Mononuclear cell (primary cell): ENCODE data around the gene RPE65. TPM values are rescaled to one million over a fixed set of nuclear protein-coding genes. Genes with fewer than 3 reads are reported as not detected.

Experiments used
- H3K27me3 ChIP-seq: 2 replicates; pipeline ENCODE4 v1.6.0; 2011; ENCODE audit warnings: low read length, control low read depth; ENCODE audit not compliant: insufficient read depth
- H3K4me1 ChIP-seq: 2 replicates; pipeline ENCODE4 v1.5.1; 2011; ENCODE audit warnings: mild to moderate bottlenecking, low read length, control low read depth; ENCODE audit not compliant: insufficient read depth
- H3K4me3 ChIP-seq: 2 replicates; pipeline ENCODE4 v1.5.1; 2011; ENCODE audit warnings: mild to moderate bottlenecking, low read length, moderate library complexity
- H3K9me3 ChIP-seq: 2 replicates; pipeline ENCODE4 v1.5.1; 2011; ENCODE audit warnings: low read depth, mild to moderate bottlenecking, control low read depth, low read length
- total RNA-seq: library from RNA; depleted of rRNA; stranded (reverse); fragments of >200 nt; gene quantifications from one replicate; pipeline ENCODE4 v1.2.3, GENCODE V29; 2012

RPE65 gene
- total RNA-seq, 1 donor: 0.10 TPM

DNA sequence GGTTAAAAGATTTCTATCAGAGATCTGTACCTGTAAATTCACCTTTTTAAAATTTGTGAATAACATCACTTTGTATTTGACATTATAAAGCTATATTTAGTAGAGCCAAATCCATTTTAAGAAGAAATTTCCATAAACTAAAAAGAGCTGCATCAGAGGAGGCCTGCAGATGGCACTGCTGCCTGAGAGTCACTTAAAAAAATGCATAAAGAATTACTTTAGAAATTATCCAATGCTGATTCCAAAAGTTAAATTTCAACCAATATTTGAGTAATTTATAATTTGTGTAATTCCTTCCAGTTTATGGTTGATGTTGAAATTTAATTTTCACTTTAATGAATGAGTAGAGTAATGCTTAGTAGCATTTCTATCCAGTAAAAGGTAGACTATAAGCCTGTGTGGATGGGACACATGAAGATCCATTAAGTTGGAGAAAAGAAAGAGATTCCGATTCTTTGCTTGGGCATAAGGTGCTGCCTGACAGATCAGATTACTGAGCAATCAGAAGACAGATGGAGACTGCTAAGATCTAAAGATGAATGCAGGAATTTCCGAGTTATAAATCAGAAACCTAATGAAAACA is 20.7 kb upstream of the RPE65 start:
- H3K9me3 ChIP-seq: peaks cover 3% of the 10 kb centered on the region
- no peaks in the 10 kb centered on the region for H3K4me1 ChIP-seq
- H3K4me3 ChIP-seq: no peak overlapping the region
- no peaks in the 10 kb centered on the region for H3K27me3 ChIP-seq

DNA sequence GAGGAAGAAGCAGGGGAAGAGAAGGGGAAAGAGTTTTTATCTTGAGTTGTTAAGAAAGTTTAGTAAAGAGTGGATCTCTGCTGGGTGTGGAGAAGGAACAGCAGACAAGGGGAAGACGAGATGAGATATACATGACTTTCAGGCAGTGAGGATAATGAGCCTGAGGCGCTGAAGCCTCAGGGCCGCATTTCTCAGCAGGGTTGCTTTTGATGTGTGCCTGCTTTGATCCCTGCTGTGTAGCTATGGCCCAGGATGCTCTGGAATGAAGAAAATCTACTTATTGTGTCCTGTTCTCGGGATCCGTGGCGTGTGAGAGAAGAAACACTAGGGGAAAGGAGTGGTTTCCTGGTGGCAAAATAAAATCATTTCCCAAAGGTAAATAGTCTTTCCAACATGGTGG is 15.1 kb upstream of the RPE65 start:
- Histone ChIP-seq H3K4me1 (no peaks in the 10 kb centered on the region), H3K9me3 (no peaks in the 10 kb centered on the region), H3K4me3 (no peak overlapping the region), H3K27me3 (no peaks in the 10 kb centered on the region)

DNA sequence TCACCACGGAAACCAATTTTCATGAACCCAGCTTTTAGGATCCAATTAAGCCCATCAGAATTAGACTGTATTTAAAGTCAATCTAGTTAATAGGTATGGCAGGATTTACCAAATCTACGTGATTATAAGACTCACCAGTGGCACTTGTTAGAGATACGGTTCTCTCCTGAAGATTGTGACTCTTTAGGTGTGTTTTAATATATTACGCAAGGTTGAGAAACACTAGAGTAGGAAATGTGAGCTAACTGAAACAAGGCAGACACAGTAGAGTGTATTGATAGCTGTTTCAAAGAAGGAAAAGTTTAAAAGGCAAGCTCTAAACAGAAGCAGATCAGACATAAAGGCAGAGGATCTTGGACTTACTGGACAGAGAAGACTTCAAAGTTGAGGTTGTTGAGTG is 11.2 kb upstream of the RPE65 start:
- Histone ChIP-seq H3K4me3 (no peak overlapping the region), H3K9me3 (no peaks in the 10 kb centered on the region), H3K27me3 (no peaks in the 10 kb centered on the region), H3K4me1 (no peaks in the 10 kb centered on the region)

DNA sequence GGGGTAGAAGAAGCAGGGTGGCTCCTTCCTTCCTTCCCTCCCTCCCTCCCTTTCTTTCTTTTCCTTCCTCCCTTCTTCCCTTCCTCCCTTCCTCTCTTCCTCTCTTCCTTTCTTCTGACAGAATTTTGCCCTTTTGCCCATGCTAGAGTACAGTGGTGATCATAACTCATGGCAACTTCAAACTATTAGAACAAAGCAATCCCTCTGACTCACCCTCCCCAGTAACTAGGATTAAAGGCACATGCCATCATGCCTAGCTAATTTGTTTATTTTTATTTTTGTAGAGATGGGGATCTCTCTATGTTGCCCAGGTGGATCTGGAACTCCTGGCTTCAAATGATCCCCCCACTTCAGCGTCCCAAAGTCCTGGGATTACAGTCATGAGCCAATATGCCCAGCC is 10.0 kb upstream of the RPE65 start:
- Histone ChIP-seq H3K9me3 (no peaks in the 10 kb centered on the region), H3K4me3 (no peak overlapping the region), H3K4me1 (no peaks in the 10 kb centered on the region), H3K27me3 (no peaks in the 10 kb centered on the region)

DNA sequence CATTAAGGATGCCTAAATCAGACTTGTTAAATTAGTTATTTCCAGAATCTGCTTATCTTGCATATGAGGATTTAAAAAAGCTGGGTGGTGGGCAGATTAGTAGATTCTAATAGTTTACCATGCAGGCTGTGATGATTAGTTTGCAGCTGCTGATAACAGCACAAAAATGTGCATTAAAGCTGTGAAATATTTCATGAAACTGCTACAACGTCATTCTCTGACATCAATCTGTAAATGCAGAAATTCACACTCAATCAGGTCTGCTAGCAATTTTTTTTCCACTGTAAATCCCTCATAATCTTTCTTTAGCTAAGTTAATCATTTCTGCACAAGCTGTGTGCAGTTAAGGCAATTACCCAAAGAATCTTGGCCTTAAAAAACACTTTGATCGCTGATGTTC is 9.3 kb upstream of the RPE65 start:
- Histone ChIP-seq H3K4me1 (no peaks in the 10 kb centered on the region), H3K4me3 (no peak overlapping the region), H3K27me3 (no peaks in the 10 kb centered on the region)

DNA sequence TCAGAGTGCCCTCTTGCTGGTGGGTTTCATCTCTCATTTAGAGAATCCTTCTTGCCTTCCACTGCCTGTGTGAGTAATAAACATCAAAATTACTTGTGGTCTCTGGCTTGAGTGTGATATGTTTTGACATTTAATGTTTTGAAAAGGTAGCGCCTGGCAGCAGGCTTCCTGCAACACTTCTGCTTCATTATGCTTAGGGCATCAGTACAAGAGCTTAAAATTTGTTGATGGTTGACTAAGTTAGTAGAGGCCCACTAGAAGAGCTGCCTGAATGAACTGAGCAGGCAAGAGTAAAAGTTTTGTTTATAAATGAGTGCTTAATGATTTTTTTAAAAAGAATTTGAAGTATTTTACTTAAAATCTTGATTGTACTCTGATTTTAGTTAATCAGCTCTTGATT is 6.4 kb upstream of the RPE65 start:
- no peaks in the 10 kb centered on the region for H3K27me3 ChIP-seq
- no peaks in the 10 kb centered on the region for H3K4me1 ChIP-seq
- H3K4me3 ChIP-seq: no peak overlapping the region
- no peaks in the 10 kb centered on the region for H3K9me3 ChIP-seq

More for the DNA sequence above, 9.3 kb upstream of the RPE65 start:
- no peaks in the 10 kb centered on the region for H3K9me3 ChIP-seq

DNA sequence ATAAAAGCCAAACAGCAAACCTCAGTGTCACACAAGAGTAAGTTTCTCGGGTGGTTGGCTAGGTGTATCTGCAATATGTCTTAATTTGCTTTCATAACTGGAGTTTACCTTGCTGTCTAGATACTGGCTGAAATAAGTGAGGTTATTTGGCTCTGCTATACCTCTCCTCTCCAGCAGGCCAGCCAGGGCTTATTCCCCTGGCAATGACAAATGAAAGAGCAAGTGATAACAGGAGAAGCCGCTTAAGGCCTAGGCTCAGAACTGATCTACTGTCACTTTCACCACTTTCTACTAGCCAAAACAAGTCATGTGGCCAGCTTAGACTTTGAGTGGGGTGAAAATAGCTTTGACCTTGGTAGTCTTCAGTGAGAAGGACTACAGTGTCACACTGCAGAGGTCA is 4.8 kb upstream of the RPE65 start:
- H3K27me3 ChIP-seq: no peaks in the 10 kb centered on the region
- H3K4me3 ChIP-seq: no peak overlapping the region
- no peaks in the 10 kb centered on the region for H3K9me3 ChIP-seq
- H3K4me1 ChIP-seq: peaks cover 5% of the 10 kb centered on the region

DNA sequence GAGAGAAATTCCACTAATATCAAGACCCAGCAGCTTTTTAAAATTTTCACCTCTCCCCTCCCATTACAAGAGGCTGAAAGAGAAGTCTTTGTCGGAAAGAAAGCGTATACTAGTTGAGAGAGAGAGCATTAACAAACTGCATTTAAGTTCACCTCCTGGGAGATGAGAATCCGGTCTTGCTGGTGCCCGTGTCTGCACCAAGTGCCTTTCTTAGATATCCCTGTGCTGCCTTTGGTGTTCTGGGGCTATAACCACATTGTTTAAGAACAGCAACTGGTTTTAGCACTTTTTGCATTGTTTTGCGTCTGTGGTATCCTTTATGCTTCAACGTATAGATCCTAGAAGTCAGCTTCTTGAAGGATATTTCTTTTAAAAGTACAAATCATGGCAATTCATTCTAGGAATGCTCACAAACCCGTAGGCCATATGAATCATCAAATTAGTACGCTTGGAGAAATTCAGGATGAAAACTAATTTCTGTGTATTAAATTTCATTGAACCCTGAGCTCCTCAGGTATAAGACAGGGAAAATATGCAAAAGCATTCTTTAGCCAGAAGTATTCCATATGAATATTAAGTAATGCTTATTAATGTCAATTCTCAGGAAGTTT is 3.4 kb upstream of the RPE65 start:
- Histone ChIP-seq H3K27me3 (no peaks in the 10 kb centered on the region), H3K4me3 (no peak overlapping the region), H3K9me3 (no peaks in the 10 kb centered on the region), H3K4me1 (peaks cover 10% of the 10 kb centered on the region)

DNA sequence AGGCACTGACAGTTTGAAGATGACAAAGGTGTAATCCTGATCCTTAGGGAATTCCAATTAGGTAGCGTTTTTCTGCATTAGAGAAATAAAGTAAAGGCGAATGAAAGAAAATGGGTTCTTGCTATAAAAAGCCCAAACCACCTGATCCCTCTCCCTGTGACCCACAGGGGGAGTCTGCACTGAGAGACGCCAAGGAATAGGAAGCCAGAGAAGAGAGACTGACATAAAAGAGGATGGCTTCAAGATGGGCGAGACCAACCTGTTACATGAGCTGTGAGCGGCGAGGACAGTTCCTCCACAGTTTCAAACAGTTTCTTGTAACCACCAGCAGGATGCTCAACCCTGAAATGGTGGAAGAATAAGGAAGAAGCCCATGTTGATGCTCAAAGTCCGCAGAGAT is 1.4 kb downstream of the RPE65 start:
- no peaks in the 10 kb centered on the region for H3K27me3 ChIP-seq
- peaks cover 10% of the 10 kb centered on the region for H3K4me1 ChIP-seq
- no peaks in the 10 kb centered on the region for H3K9me3 ChIP-seq
- no peak overlapping the region for H3K4me3 ChIP-seq

DNA sequence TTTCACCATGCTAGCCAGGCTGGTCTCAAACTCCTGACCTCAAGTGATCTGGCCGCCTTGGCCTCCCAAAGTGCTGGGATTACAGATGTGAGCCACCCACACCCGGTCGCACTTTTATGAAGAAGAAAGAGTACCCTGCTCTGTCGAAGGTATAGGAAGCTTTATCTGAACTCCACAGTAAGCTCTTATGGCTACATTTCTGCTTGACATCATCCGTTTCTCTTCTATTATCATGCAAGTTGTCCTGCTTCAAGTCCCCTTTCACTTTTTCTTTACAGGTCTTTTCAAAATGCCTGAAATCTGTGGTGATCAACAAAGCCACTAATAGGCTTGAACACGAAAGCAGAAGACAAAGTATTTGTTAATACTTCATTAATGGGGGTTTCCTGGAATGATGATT is 4.0 kb downstream of the RPE65 start:
- H3K4me1 ChIP-seq: peaks cover 14% of the 10 kb centered on the region
- H3K9me3 ChIP-seq: no peaks in the 10 kb centered on the region
- no peaks in the 10 kb centered on the region for H3K27me3 ChIP-seq
- H3K4me3 ChIP-seq: no peak overlapping the region

DNA sequence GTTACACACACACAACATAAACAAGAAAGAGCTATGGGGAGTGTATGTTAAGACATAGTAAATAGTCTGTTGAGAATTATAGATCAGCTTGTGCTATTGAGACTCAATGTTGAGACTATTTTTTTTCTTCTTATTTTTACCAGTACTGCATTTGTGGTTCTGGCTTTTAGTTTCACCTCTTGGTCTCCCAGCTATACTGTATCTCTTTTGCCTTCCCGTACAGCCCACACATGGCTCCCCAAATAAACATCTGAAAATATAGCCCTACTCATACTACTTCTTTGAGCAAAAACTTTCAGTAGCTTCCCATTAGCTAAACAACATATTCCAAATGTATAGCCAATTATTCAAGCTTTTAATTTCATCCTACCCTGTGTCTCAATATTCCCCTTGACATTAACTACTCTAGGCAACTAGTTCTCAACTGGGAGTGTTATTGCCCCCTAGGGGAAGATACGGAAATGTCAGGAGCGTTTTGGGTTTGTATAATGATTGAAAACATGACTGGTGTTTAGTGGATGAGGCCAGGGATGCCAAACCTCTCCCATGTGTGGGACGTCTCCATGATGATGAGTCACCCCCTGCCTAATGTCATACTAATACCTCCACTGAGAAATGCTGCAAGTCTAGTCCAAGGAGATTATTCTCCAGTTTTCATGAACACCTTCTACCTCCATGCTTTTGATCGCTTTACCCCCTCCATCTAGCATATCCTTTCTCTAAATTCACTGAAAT is 6.8 kb downstream of the RPE65 start:
- Histone ChIP-seq H3K4me3 (no peak overlapping the region), H3K9me3 (no peaks in the 10 kb centered on the region), H3K4me1 (peaks cover 8% of the 10 kb centered on the region), H3K27me3 (no peaks in the 10 kb centered on the region)

DNA sequence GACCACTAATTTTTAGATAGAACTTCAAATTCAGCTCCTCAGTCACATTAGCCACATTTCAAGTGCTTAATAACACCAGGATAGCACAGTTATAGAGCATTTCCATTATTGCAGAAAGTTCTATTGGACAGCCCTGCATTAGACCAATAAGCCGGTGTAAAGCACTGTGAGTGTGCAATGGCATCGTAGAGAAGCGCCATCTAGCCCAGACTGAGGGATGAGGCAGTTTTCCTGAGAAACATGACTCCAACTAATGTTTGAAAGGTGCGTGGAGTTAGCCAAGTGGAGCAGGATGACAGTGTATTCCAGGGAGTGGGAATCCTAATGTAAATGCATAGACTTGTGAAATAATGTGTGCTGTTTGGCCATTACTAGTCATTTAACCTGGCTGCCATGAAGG is 7.7 kb downstream of the RPE65 start:
- Histone ChIP-seq H3K9me3 (no peaks in the 10 kb centered on the region), H3K27me3 (no peaks in the 10 kb centered on the region), H3K4me3 (no peak overlapping the region), H3K4me1 (peaks cover 9% of the 10 kb centered on the region)

DNA sequence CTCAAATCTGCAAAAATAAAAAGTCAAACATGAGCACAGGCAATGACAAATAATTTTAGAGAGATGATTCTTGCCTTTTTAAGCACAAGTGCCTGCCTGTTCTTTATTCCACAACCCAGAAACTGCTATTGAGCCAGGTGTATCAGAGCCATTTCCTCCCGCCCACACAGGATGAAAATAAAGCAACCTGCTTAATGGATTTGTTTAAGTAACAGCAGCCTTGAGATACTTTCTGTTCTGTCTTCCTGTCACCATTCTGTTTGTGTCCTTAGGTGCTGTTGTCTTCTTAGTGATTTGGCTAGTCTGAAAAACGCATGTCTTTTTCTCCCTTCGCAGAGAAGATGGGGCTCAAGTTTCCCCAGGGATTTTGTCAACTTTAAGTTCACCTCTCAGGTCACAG is 11.4 kb downstream of the RPE65 start:
- Histone ChIP-seq H3K4me3 (no peak overlapping the region), H3K9me3 (no peaks in the 10 kb centered on the region), H3K4me1 (peaks cover 17% of the 10 kb centered on the region), H3K27me3 (no peaks in the 10 kb centered on the region)

DNA sequence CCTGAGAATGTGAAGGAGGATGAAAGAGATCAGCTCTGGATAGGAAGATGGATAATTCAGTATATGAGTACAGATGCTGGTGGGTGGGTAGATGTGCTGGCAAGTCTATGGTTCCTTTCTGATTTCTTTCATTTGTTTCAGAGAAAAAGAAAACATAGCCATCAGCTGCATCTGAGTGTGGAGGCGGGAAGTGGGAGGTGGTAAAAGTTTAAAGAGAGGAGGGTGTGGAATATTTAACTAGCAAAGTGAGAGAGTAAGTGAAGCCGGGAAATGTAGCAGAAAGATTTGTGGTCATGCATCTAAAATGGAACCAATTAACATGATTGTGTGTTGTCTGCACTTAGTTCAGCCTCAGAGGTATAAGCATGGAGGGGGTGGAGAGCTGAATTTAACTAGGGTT is 16.4 kb downstream of the RPE65 start:
- peaks cover 31% of the 10 kb centered on the region for H3K4me1 ChIP-seq
- no peaks in the 10 kb centered on the region for H3K9me3 ChIP-seq
- no peaks in the 10 kb centered on the region for H3K27me3 ChIP-seq
- H3K4me3 ChIP-seq: no peak overlapping the region

DNA sequence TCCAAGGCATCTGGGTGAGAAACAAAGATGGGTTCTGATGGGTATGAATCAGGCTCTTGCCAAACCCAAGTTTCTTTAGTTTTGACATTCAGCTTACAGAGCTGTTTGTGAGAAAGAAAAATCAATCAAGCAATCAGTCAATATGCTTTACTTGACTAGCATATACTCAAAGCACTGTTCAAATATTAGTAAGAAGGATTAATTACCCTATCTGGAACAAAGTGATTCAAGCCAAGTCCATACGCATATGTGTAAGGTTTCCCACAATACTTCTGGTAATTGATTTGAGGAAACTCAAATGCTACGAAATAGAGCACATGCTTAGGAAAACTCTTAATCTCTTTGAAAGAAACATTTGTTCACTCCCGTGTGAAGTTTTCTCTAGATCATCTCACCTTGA is 18.7 kb downstream of the RPE65 start:
- Histone ChIP-seq H3K9me3 (no peaks in the 10 kb centered on the region), H3K4me3 (no peak overlapping the region), H3K4me1 (peaks cover 26% of the 10 kb centered on the region), H3K27me3 (no peaks in the 10 kb centered on the region)
